HepG2 (cell line): ENCODE results near the gene DLG2. TPM values are rescaled to one million over a fixed set of nuclear protein-coding genes. Genes with fewer than 3 reads are reported as not detected.

Experiments
- CCDC6 ChIP-seq: sonication (generic); formaldehyde crosslinking; IDR thresholded peaks from 2 replicates; pipeline ENCODE4 v1.8.1; 2022; ENCODE audit warnings: mild to moderate bottlenecking, missing genetic modification reagents, moderate library complexity
- NR3C1 ChIP-seq: sonication (generic); formaldehyde crosslinking; IDR thresholded peaks from 2 replicates; pipeline ENCODE4 v1.4.0; 2020; ENCODE audit warnings: missing genetic modification reagents
- SOX5 ChIP-seq: IDR thresholded peaks from 2 replicates; pipeline ENCODE4 v1.6.1; 2016; ENCODE audit warnings: borderline replicate concordance
- ZNF17 ChIP-seq: sonication (generic); formaldehyde crosslinking; IDR thresholded peaks from 2 replicates; pipeline ENCODE4 v1.5.0; 2020; ENCODE audit warnings: mild to moderate bottlenecking, missing genetic modification reagents
- ZNF510 ChIP-seq: sonication (generic); formaldehyde crosslinking; IDR thresholded peaks from 2 replicates; pipeline ENCODE4 v1.4.0; 2020; ENCODE audit warnings: low read depth, mild to moderate bottlenecking, missing genetic modification reagents
- ZNF780A ChIP-seq: sonication (generic); formaldehyde crosslinking; IDR thresholded peaks from 2 replicates; pipeline ENCODE4 v1.8.0; 2022; ENCODE audit warnings: mild to moderate bottlenecking, missing genetic modification reagents, moderate library complexity
- ZNF782 ChIP-seq: sonication (generic); formaldehyde crosslinking; IDR thresholded peaks from 2 replicates; pipeline ENCODE4 v1.4.0; 2020; ENCODE audit warnings: missing genetic modification reagents, mild to moderate bottlenecking, borderline replicate concordance
- polyA plus RNA-seq, 8 experiments: library from polyadenylated mRNA; depleted of rRNA in 3 of 8; stranded (reverse) in 7 of 8; unstranded in 1 of 8; fragments of >200 nt; fragmentation: Illumina TruSeq in 4 of 8; extraction: Trizol in 4 of 8; gene quantifications; 2 replicates each; pipeline versions ENCODE4 v1.2.1 to v1.2.3, GENCODE V29; 2011 to 2016; ENCODE audit warnings: low read depth in 4 of 8, missing spikeins in 1 of 8, mixed read lengths in 1 of 8; ENCODE audit not compliant: insufficient read depth in 1 of 8
- total RNA-seq, 5 experiments: library from RNA; depleted of rRNA; stranded (reverse); fragments of >200 nt; fragmentation: Illumina TruSeq; extraction: Trizol; gene quantifications; 2 replicates each; pipeline ENCODE4 v1.2.3, GENCODE V29; 2016; ENCODE audit warnings: low read depth in 1 of 5
- TF ChIP-seq, protein P1 (sequence below): sonication (generic); formaldehyde crosslinking; IDR thresholded peaks from 2 replicates; pipeline ENCODE4 v1.9.0; 2021; ENCODE audit warnings: mild to moderate bottlenecking, missing genetic modification reagents
- TF ChIP-seq, protein P2 (sequence below): sonication (generic); formaldehyde crosslinking; IDR thresholded peaks from 2 replicates; pipeline ENCODE4 v1.5.0; 2020; ENCODE audit warnings: mild to moderate bottlenecking, missing genetic modification reagents

Gene DLG2
- total and polyA plus RNA-seq, 2 of the 13 experiments (the other 11 are each of a cell fraction or from before 2014, with no cell fraction given) = 0.46 to 1.0 TPM

DNA sequence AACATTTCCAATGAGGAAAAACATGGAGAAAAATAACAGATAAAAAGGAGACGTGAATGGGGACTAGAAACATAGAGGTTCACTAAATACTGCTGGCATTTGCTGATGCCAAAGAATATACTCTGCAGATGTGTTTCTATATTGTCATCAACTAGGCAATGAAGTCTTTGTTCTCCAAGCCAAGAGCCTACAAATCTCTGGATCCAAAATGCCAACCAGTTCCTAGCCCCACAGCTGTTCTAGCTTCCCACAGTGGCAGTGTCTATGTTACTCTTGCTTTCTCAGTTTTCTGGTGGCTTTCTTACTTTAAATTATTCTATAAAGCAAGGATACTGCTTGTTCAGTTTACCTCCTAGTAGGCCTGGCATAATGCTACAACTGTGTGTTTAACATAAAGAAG is 1363.1 kb downstream of the DLG2 start (continued):
- TF ChIP-seq ZNF782 (CRISPR knock-in tag) (no peak), ZNF510 (CRISPR knock-in tag) (no peak), SOX5 (CRISPR knock-in tag) (no peak), ZNF780A (CRISPR knock-in tag) (no peak), NR3C1 (no peak), CCDC6 (CRISPR knock-in tag) (no peak), ZNF17 (no peak)
- TF ChIP-seq, protein P1, sequence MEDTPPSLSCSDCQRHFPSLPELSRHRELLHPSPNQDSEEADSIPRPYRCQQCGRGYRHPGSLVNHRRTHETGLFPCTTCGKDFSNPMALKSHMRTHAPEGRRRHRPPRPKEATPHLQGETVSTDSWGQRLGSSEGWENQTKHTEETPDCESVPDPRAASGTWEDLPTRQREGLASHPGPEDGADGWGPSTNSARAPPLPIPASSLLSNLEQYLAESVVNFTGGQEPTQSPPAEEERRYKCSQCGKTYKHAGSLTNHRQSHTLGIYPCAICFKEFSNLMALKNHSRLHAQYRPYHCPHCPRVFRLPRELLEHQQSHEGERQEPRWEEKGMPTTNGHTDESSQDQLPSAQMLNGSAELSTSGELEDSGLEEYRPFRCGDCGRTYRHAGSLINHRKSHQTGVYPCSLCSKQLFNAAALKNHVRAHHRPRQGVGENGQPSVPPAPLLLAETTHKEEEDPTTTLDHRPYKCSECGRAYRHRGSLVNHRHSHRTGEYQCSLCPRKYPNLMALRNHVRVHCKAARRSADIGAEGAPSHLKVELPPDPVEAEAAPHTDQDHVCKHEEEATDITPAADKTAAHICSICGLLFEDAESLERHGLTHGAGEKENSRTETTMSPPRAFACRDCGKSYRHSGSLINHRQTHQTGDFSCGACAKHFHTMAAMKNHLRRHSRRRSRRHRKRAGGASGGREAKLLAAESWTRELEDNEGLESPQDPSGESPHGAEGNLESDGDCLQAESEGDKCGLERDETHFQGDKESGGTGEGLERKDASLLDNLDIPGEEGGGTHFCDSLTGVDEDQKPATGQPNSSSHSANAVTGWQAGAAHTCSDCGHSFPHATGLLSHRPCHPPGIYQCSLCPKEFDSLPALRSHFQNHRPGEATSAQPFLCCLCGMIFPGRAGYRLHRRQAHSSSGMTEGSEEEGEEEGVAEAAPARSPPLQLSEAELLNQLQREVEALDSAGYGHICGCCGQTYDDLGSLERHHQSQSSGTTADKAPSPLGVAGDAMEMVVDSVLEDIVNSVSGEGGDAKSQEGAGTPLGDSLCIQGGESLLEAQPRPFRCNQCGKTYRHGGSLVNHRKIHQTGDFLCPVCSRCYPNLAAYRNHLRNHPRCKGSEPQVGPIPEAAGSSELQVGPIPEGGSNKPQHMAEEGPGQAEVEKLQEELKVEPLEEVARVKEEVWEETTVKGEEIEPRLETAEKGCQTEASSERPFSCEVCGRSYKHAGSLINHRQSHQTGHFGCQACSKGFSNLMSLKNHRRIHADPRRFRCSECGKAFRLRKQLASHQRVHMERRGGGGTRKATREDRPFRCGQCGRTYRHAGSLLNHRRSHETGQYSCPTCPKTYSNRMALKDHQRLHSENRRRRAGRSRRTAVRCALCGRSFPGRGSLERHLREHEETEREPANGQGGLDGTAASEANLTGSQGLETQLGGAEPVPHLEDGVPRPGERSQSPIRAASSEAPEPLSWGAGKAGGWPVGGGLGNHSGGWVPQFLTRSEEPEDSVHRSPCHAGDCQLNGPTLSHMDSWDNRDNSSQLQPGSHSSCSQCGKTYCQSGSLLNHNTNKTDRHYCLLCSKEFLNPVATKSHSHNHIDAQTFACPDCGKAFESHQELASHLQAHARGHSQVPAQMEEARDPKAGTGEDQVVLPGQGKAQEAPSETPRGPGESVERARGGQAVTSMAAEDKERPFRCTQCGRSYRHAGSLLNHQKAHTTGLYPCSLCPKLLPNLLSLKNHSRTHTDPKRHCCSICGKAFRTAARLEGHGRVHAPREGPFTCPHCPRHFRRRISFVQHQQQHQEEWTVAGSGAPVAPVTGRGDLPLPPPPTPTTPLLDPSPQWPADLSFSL = no peak
- TF ChIP-seq, protein P2, sequence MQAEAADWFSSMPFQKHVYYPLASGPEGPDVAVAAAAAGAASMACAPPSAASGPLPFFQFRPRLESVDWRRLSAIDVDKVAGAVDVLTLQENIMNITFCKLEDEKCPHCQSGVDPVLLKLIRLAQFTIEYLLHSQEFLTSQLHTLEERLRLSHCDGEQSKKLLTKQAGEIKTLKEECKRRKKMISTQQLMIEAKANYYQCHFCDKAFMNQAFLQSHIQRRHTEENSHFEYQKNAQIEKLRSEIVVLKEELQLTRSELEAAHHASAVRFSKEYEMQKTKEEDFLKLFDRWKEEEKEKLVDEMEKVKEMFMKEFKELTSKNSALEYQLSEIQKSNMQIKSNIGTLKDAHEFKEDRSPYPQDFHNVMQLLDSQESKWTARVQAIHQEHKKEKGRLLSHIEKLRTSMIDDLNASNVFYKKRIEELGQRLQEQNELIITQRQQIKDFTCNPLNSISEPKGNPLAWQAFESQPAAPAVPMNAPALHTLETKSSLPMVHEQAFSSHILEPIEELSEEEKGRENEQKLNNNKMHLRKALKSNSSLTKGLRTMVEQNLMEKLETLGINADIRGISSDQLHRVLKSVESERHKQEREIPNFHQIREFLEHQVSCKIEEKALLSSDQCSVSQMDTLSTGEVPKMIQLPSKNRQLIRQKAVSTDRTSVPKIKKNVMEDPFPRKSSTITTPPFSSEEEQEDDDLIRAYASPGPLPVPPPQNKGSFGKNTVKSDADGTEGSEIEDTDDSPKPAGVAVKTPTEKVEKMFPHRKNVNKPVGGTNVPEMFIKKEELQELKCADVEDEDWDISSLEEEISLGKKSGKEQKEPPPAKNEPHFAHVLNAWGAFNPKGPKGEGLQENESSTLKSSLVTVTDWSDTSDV = no peak
